AML-193 (cell line): ENCODE results near the gene TRAPPC8.
"Not testable (repeated sequence)": the region's sequence is repeated elsewhere in the genome, so short reads cannot be mapped to it uniquely, and the experiment has no call there.

ENCODE experiments used
- DNase-seq, 2 experiments: peaks; one replicate each; lab custom pipeline; 2025; lab: John Stamatoyannopoulos, UW

Gene TRAPPC8

DNA sequence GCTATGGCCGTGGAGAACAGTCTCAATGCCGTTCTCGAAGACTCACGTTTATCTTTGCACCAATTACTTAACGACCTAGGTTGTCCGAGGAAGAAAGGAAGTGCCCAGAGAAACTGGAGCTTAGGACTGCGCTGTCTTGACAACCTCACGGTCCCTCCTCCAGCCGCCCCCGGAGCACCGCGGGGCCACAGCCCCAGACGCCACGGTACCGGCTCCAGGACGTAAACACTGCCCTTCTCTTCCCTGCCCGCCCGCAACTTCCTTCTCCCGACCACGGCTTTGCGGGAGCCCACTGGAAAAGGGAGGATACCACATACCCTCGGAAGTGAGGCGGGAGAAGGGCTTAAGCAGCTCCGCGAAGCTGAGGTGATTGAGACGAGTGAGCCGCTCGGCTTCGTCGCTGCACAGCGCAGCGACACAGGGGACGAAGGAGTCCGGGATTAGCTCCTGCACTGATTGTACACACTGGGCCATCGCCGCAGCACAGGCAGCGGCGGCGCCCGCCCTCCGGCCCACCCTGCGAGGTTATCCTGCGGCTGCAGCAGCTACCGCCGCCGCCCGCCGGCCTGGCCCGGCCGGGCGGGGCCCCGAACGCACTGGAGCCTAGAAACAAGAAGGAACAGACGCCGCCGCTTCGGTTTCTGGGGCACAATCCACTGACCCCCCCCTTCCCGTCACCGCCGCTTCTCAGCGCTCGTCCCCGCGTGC is 483 bp downstream of the TRAPPC8 start:
- DNase-seq, result peak; percentile 38 to 64

DNA sequence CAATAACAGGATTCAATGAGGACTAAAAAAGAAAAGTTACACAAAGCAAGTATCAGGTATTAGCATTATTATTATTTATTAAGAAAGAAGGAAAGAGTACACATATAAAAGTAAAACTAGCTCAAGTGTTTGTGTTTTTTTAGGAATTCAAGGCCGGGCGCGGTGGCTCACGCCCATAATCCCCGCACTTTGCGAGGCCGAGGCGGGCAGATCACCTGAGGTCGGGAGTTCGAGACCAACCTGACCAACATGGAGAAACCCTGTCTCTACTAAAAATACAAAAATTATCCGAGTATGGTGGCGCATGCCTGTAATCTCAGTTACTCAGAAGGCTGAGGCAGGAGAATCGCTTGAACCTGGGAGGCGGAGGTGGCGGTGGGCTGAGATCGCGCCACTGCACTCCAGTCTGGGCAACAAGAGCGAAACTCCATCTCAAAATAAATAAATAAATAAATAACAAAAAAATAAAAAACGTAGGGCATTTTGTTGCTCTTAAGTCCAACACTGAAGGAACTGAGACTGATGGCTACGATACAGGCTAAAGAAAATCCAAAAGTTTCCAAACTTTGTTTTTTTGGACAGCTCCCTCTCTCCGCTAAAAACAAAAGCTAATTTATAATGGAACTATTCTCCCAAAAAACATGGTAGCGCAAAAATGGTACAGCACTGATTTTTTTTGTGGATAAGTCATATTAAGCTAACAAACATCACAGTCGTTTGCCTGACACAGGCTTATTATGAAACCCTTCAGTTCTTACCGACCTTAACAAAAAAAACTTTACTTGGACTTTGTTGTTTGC is 1.7 kb downstream of the TRAPPC8 start:
- DNase-seq, result no peak

DNA sequence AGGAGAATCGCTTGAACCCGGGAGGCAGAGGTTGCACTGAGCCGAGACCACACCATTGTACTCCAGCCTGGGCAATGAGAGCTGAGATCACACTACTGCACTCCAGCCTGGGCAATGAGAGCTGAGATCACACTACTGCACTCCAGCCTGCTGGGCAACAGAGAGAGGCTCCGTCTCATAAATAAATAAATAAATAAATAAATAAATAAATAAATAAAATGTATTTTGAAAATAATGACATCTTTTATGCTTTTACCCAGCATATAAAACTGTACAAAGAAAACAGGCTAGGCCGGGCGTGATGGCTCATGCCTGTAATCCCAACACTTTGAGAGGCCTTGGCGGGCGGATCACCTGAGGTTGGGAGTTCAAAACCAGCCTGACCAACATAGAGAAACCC is 8.2 kb downstream of the TRAPPC8 start:
- not testable (repeated sequence) for DNase-seq

DNA sequence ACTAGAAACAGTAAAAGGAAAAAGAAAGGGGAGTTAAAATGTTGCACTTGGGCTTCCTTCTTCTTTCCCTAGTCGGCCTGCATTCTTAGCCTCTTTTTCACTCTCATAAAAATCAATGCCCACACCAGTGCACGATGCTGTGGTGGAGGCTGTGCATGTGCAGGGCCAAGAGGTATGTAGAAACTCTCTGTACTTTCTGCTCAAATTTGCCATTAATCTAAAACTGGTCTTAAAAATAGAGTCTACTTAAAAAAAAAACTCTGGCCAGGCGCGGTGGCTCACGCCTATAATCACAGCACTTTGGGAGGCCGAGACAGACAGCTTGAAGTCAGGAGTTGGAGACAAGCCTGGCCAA is 11.1 kb downstream of the TRAPPC8 start:
- DNase-seq, result no peak

DNA sequence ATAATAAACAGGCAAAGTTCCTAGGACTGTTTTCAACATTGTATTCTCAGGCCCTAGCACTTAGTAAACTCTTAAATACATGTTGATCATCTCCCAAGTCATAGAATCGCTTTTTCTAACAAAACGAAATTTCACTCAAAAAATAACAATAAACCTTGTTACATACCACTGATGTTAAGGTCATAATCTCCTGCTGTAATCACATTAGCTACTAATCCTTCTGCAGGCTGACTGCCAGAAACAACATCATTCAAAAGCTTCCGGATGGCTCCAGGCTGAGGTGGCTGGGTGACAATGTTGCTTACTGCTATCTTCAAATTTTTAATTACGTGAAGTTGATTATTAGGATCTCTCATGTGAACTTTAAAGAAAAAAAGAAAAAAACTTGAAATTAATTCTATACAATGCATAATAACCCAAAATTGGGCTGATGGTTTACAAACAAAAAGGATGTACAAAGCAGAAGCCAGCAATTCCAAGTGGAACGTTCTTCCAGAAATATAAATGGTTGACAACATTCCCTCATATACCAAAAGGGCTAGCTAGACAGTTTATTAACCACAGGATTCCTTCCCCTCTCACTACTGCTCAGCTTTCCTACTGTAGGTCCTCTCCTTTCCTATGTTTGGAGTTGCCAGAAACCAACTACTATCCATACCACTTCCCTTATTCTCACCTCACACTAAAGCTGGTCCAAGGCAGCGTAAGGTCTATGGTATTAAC is 11.6 kb downstream of the TRAPPC8 start:
- DNase-seq, result no peak

DNA sequence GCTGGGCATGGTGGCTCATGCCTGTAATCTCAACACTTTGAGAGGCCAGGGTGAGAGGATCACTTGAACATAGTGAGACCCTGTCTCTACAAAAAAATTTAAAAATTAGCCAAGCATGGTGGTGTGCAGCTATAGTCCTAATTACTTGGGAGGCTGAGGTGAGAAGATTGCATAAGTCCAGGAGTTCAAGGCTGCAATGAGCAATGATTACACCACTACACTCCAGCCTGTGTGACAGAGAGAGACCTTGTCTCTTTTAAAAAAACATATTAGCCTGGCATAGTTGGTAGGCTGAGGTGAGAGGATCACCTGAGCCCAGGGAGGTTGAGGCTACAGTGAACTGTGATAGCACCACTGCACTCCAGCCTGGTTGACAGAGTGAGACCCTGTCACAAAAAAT is 13.7 kb downstream of the TRAPPC8 start:
- DNase-seq, result no peak

DNA sequence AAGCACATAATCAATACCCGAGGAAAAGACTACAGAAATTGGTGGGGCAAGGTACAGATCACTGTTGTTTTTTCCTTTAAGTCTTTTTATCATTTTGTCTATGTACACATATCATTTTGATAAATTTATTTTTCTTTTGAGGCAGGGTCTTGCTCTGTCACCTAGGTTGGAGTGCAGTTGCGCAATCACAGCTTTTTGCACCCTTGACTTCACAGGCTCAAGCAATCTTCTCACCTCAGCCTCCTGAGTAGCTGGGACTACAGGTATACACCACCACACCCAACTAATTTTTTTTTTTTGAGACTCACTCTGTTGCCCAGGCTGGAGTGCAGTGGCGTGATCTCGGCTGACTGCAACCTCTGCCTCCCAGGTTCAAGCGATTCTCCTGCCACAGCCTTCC is 15.9 kb downstream of the TRAPPC8 start:
- DNase-seq, result not testable (repeated sequence)

DNA sequence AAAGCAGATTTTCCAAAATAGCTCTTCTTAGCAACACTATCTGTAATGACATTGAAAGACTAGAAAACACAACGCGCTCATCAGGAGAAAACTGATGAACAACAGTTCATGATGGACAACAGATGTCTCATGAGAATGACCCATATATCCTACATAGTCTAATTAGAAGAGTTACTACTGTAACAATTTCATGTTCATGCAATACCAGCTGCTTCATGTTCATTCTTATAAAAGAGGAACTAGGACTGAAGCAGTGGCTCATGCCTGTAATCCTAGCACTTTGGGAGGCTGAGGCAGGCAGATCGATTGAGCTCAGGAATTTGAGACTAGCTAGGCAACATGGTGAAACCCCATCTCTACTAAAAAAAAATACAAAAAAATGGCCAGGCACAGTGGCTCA is 22.7 kb downstream of the TRAPPC8 start:
- peak; percentile 18 to 32 for DNase-seq

DNA sequence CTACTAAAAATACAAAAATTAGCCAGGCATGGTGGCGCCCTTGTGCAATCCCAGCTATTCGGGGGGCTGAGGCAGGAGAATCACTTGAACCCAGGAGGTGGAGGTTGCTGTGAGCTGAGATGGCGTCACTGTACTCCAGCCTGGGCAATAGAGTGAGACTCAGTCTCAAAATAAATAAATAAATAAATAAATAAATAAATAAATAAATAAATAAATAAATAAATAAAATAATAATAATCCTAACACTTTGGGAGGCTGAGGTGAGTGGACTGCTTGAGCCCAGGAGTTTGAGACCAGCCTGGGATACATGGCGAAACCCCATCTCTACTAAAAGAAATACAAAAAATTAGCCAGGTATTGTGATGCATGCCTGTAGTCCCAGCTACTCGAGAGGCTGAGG is 23.6 kb downstream of the TRAPPC8 start:
- DNase-seq, result not testable (repeated sequence)

DNA sequence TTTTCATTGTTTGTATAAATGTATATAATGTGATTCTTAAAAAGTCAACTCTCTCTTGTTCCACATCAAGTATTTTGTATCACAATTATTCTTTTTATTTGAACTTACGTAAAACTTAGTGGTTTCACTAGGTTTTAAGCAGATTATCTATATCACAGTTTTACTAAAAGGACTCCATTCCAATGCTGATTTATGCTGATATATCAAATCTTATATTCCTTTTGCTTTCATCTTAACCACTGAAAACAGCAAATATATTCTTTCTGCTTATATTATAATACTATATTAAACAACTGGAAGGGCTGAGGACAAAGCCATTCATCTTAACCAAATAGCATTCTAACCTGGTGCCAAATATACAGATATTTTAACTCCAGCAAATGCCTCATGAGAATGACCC is 24.2 kb downstream of the TRAPPC8 start:
- DNase-seq, result no peak

DNA sequence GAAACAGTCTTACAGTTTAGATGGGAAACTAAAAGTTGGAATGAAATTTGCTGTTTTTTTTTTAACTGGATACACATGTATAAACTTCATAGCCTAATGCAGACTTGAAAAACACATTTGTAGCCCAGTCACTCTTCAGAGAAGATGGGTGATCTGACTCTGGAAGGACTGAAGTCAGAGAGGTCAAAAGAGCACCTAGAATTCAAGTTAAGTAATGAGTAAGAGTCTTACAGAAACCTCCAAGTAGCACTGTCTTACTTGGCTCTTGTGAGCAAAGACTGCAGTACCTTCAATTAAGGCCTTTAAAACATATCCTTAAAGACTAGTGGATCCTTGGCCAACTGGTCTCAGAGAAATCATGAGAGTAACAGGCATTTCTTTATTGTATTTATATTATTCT is 41.9 kb downstream of the TRAPPC8 start:
- no peak for DNase-seq

DNA sequence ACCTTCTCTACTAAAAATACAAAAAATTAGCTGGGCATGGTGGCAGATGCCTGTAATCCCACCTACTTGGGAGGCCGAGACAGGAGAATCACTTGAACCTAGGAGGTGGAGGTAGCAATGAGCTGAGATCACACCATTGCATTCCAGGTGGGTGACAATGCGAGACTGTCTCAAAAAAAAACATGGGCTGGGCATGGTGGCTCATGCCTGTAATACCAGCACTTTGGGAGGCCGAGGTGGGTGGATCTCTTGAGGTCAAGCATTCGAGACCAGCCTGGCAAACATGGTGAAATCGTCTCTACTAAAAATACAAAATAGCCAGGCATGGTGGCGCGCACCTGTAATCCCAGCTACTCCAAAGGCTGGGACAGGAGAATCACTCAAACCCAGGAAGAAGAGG is 43.2 kb downstream of the TRAPPC8 start:
- DNase-seq, result not testable (repeated sequence)

DNA sequence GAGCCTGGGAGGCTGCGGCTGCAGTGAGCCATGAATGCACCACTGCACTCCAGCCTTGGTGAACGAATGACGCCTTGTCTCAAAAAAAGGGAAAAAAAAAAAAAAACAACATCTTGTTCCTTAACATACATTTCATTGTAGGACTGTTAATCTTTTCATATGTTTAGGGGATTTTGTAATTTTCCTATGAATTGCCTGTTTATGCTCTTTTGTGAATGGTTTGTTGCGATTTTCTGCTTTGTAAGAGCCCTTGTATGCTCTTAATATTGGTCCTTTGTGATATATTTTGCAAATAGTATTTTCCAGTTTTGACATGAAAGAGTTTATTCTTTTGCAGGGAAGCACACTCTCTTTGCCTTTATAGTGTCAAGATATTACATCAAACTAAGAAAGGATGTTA is 50.0 kb downstream of the TRAPPC8 start:
- no peak for DNase-seq

DNA sequence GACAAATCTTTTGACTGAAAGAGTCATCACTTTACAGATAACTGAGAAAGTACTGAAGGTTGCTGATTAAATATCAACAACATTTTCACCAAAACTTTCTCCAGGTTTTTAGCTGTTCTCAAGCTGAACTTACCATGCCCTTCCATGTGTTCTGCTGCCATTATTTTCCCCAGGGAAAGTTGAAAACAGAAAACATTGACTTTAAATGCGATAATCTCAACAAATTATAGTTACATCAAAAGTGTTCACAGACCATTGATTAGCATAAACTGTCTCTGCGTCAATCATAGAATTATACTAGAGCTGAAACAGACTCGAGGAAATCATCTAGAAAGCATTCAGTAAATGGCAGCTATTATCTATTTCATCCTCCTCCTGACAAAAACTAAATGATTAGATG is 51.4 kb downstream of the TRAPPC8 start:
- no peak for DNase-seq

DNA sequence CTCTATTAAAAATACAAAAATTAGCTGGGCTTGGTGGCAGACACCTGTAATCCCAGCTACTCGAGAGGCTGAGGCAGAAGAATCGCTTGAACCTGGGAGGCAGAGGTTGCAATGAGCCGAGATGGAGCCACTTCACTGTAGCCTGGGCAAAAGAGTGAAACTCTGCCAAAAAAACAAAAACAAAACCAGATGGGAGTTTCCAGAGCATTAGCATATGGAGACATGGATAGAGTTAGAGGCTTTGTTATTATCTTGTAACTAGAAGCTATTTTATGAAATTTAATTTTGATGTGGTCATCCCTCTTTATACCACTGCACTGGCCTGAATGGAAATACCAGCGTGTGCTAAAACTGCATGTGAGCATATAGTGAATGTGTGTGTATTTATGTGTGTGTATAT is 58.9 kb downstream of the TRAPPC8 start:
- DNase-seq, result no peak

DNA sequence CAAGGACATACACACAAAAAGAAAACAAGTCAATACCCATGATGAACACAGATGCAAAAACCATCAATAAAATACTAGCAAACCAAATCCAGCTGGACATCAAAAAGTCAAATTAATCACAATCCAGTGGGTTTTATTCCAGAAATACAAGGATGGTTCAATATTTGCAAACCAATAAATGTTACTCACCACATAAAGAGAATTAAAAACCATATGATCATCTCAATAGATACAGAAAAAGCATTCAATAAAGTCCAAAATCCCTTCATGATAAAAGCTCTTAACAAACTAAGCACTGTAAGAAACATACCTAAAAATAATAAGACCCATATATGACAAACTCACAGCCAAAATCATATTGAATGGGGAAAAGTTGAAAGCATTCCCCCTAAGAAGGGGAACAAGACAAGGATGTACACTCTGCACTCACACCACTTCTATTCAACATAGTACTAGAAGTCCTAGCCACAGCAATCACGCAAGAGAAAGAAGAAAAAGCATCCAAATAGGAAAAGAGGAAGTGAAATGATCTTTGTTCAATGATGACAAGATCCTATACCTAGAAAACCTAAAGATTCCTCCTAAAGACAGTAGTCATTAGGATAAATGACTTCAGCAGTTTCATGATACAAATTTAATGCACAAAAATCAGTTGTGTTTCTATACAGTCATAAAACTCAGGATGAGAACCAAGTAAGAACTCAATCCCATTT is 62.6 kb downstream of the TRAPPC8 start:
- DNase-seq, result peak; percentile 5 to 6

DNA sequence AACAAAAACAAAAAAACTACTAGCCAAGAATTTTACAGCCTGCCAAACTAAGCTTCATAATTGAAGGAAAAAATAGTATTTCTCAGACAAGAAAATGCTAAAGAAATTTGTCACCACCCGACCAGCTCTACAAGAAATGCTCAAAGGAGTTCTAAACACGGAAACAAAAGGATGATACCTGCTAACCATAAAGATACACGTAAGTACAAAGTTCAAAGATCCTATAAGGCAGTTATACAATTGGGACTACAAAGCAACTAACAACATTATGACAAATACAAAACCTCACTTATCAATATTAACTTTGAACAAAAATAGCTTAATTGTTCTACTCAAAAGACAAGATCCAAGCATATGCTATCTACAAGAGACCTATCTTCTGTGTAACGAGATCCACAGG is 64.6 kb downstream of the TRAPPC8 start:
- no peak for DNase-seq

DNA sequence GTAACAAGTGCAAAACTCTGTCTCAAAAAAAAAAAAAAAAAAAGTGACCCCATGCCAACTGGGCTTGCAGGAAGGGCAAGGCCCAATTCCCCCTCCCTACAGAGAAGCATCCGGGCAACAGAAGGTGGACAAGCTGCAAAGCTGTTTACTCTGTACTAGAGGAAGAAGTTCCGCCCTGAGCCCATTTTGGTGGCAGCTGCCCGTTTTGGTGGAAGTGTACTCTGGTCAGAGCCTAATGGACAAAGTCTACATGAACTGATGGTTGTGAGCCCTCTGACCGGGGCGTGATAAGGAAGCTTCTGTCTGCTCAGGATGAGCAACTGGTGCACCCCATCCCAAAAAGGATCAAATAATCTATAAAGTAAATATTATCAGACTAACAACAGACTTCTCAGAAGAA is 65.0 kb downstream of the TRAPPC8 start:
- DNase-seq, result no peak

DNA sequence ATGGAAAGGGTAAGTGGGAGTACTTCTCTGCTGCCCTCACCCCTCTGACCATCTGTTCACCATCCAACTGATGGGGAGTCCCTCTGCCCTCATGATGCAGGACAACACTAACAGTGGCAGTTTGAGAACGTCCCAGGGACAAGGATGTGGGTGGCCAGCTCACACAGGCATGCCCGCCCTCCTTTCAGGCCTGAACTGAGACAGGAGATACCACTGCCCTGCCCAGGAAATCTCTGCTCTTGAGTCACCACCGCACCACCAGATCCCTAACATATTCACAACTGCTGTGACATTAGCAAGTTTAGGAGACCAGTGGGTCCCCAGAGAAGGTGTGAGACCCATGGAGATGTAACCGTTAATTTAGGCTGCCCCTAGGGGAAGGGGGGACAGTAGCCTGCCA is 66.2 kb downstream of the TRAPPC8 start:
- DNase-seq, result no peak

DNA sequence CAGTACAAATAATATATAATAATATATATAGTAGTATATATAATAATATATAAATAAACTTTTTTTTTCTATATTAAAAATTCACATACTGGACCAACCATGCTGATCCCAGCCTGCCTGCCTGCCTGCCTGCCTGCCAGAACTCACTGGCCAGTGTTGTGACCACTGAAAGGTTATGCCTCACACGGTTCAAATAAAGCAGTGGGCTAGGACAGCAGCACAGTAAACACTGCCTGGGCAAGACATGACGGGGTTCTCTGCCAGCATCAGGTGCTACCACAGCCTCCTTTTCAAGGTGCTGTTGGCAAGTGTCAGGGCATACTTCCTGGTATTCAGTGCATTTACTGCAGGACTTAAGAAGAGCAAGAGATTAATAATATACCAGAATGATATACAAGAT is 67.6 kb downstream of the TRAPPC8 start:
- DNase-seq, result no peak

DNA sequence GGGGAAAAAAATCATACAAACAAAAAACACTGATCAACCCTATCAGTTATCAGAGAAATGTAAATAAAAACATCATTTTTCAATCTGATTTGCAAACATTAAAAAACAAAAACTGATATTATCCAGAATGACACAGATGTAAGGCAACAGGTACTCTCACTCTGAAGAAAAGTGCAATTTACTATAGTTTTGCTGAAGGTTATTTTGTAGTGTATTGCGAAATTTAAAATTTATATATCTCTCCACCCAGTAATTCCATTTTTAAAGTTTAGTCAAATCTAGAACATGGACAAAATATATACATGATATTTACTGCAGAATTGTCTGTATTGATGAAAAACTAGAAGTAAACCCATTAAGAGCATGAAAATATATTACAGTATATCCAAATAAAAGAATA is 79.8 kb downstream of the TRAPPC8 start:
- DNase-seq, result no peak

DNA sequence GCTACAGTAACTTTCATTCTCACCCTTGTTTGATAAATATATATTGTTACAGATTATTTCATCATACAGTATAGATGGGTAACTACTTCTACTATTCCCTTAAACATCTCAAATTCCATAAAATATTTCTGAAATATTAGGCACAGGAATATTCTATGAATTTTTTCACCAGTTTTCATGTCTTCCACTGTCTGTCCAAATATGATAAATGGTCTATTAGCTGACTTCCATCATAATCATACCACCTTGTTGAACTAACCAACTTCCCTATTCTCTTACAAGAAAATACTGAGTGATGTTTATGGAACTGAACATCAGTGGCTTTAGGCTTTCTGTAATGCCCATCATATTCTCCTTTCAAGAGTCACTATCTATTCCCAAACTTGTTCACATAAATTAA is 82.4 kb downstream of the TRAPPC8 start:
- no peak for DNase-seq
